CD4-positive, alpha-beta T cell treated with Interleukin-15 for 1 hour (primary cell): Measurements from ENCODE around the gene DOCK2.

ENCODE experiments used
- DNase-seq: peaks from one replicate; pipeline ENCODE4 v3.0.0-alpha.2; 2020

Gene DOCK2

GRCh38 chr5:169873642-169874041 lies 236.6 kb downstream of the DOCK2 start:
- DNase-seq, result no peak

GRCh38 chr5:169874621-169875020 lies 237.5 kb downstream of the DOCK2 start:
- DNase-seq, result no peak

- no peak for DNase-seq
Measured at GRCh38 chr5:169875091-169875728, 238.1 kb downstream of the DOCK2 start.

- DNase-seq, result no peak
Measured at GRCh38 chr5:169875731-169876130, 238.7 kb downstream of the DOCK2 start.

GRCh38 chr5:169876386-169876785 lies 239.3 kb downstream of the DOCK2 start:
- DNase-seq, result no peak

GRCh38 chr5:169880012-169880663 lies 243.1 kb downstream of the DOCK2 start:
- DNase-seq, result no peak

GRCh38 chr5:169880785-169881184 lies 243.7 kb downstream of the DOCK2 start:
- no peak for DNase-seq

- no peak for DNase-seq
Measured at GRCh38 chr5:169881702-169882303, 244.7 kb downstream of the DOCK2 start.

- no peak for DNase-seq
Measured at GRCh38 chr5:169886033-169886432, 249.0 kb downstream of the DOCK2 start.

GRCh38 chr5:169886677-169887076 lies 249.6 kb downstream of the DOCK2 start:
- DNase-seq, result no peak

GRCh38 chr5:169889572-169889971 lies 252.5 kb downstream of the DOCK2 start:
- DNase-seq, result no peak

GRCh38 chr5:169893010-169893409 lies 255.9 kb downstream of the DOCK2 start:
- no peak for DNase-seq

- no peak for DNase-seq
Measured at GRCh38 chr5:169893571-169893970, 256.5 kb downstream of the DOCK2 start.

- no peak for DNase-seq
Measured at GRCh38 chr5:169895926-169896325, 258.9 kb downstream of the DOCK2 start.

- DNase-seq, result no peak
Measured at GRCh38 chr5:169897481-169897880, 260.4 kb downstream of the DOCK2 start.

GRCh38 chr5:169901896-169902295 lies 264.8 kb downstream of the DOCK2 start:
- DNase-seq, result no peak

- no peak for DNase-seq
Measured at GRCh38 chr5:169904059-169904458, 267.0 kb downstream of the DOCK2 start.

GRCh38 chr5:169904508-169904907 lies 267.4 kb downstream of the DOCK2 start:
- no peak for DNase-seq

GRCh38 chr5:169905017-169905416 lies 267.9 kb downstream of the DOCK2 start:
- DNase-seq, result no peak

GRCh38 chr5:169906745-169907649 lies 269.9 kb downstream of the DOCK2 start:
- no peak for DNase-seq

- no peak for DNase-seq
Measured at GRCh38 chr5:169908864-169909263, 271.8 kb downstream of the DOCK2 start.

GRCh38 chr5:169909945-169910344 lies 272.9 kb downstream of the DOCK2 start:
- no peak for DNase-seq

GRCh38 chr5:169910393-169910792 lies 273.3 kb downstream of the DOCK2 start:
- no peak for DNase-seq
